MCF 10A (cell line): ENCODE measurements around the gene RORB. TPM values are rescaled to one million over a fixed set of nuclear protein-coding genes. Genes with fewer than 3 reads are reported as not detected.

Experiments used
- BruUV-seq: library from RNA; stranded (reverse); fragments of 400-500 nt; replicated peaks from 2 replicates; lab custom pipeline; 2021; lab: Mats Ljungman, UMichigan
- CTCF ChIA-PET: fragments of 300-600 bp; sonication (Branson Sonifier 250); formaldehyde crosslinking; extraction: SDS; loops from one replicate; lab custom pipeline; 2021; ENCODE audit warnings: antibody characterized with exemption, inconsistent platforms; lab: Yijun Ruan, JAX
- POLR2A ChIA-PET: fragments of 300-600, 350-650 bp; sonication (Branson Sonifier 250); formaldehyde crosslinking; extraction: SDS; loops from one replicate; lab custom pipeline; 2020; ENCODE audit warnings: antibody characterized with exemption, inconsistent platforms; lab: Yijun Ruan, JAX
- DNase-seq: peaks from one replicate; pipeline ENCODE4 v3.0.0-alpha.2; 2018; ENCODE audit not compliant: unreplicated experiment
- H3K27ac Mint-ChIP-seq: one replicate; pipeline ENCODE4 v1.8.0; 2022; ENCODE audit warnings: mild to moderate bottlenecking, low read depth, mixed read lengths; ENCODE audit not compliant: unreplicated experiment
- H3K27me3 Mint-ChIP-seq: one replicate; pipeline ENCODE4 v1.8.0; 2022; ENCODE audit warnings: mixed read lengths; ENCODE audit not compliant: insufficient read depth, unreplicated experiment
- H3K36me3 Mint-ChIP-seq: one replicate; pipeline ENCODE4 v1.8.0; 2022; ENCODE audit warnings: mild to moderate bottlenecking, moderate library complexity, mixed read lengths; ENCODE audit not compliant: insufficient read depth, unreplicated experiment
- H3K4me1 Mint-ChIP-seq: one replicate; pipeline ENCODE4 v1.8.0; 2022; ENCODE audit warnings: mixed read lengths; ENCODE audit not compliant: insufficient read depth, unreplicated experiment
- H3K4me3 Mint-ChIP-seq: one replicate; pipeline ENCODE4 v1.8.0; 2022; ENCODE audit warnings: mild to moderate bottlenecking, moderate library complexity, mixed read lengths; ENCODE audit not compliant: unreplicated experiment
- H3K9me3 Mint-ChIP-seq: one replicate; pipeline ENCODE4 v1.8.0; 2022; ENCODE audit warnings: mixed read lengths; ENCODE audit not compliant: unreplicated experiment
- intact Hi-C: fragments of 100-400 bp; cut with micrococcal nuclease; formaldehyde crosslinking; loops from 2 replicates; pipeline ENCODE4 v1.14.1; 2022
- total RNA-seq: library from RNA; stranded (reverse); gene quantifications from 2 replicates; pipeline ENCODE4 v1.2.3, GENCODE V29; 2022
- TF ChIP-seq, protein P1 (sequence below): fragments of 200-600 bp; IDR thresholded peaks from one replicate; pipeline ENCODE4 v1.8.0; 2022; ENCODE audit warnings: antibody characterized with exemption, mild to moderate bottlenecking; ENCODE audit not compliant: unreplicated experiment

The RORB gene
- total RNA-seq, 1 experiment from 2014 or later = not detected

DNA sequence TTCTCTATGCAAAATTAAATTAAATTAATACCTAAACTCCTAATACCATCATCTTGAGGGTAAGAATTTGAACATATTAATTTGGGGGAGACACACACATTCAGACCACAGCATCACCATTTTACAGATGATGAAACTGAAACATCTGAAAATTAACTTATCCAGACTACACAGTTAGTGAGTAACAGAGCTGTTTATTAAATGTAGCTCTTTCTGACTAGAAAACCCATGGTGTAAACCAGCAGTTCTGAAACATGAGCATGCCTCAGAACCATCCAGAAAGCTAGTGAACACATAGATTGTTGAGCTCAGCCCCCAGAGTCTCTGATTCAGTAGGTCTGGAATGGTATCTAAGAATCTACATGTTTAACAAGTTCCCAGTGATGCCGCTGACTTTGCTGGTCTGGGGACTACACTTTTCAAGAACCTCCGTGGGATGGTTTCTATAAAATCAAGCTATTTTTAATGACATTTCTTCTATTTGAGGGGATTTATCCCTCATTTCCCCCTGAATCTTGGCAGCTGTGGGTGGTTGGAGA is 113.5 kb downstream of the RORB start:
- CTCF ChIA-PET = no interaction called here
- Mint-ChIP-seq H3K4me1 (no peaks in the 10 kb centered on the region), H3K4me3 (no peak overlapping the region), H3K27me3 (peaks cover 64% of the 10 kb centered on the region), H3K27ac (no peak overlapping the region), H3K9me3 (no peaks in the 10 kb centered on the region), H3K36me3 (no peaks in the 10 kb centered on the region)
- DNase-seq = no peak
- BruUV-seq = no TSS peak
- TF ChIP-seq, protein P1, sequence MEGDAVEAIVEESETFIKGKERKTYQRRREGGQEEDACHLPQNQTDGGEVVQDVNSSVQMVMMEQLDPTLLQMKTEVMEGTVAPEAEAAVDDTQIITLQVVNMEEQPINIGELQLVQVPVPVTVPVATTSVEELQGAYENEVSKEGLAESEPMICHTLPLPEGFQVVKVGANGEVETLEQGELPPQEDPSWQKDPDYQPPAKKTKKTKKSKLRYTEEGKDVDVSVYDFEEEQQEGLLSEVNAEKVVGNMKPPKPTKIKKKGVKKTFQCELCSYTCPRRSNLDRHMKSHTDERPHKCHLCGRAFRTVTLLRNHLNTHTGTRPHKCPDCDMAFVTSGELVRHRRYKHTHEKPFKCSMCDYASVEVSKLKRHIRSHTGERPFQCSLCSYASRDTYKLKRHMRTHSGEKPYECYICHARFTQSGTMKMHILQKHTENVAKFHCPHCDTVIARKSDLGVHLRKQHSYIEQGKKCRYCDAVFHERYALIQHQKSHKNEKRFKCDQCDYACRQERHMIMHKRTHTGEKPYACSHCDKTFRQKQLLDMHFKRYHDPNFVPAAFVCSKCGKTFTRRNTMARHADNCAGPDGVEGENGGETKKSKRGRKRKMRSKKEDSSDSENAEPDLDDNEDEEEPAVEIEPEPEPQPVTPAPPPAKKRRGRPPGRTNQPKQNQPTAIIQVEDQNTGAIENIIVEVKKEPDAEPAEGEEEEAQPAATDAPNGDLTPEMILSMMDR = no peak
- POLR2A ChIA-PET = interaction anchor here (0.7 kb wide), 1 partner anchor 19 kb away, joined by 3 read pairs; no protein-coding TSS in a partner anchor
- intact Hi-C loops = no loop called here

- Mint-ChIP-seq H3K36me3 (no peaks in the 10 kb centered on the region), H3K27ac (no peak overlapping the region), H3K27me3 (peaks cover 81% of the 10 kb centered on the region), H3K4me1 (no peaks in the 10 kb centered on the region), H3K4me3 (no peak overlapping the region), H3K9me3 (no peaks in the 10 kb centered on the region)
- intact Hi-C loops = no loop called here
- DNase-seq = no peak
- no TSS peak for BruUV-seq
- TF ChIP-seq, protein P1 = no peak
- ChIA-PET POLR2A (no interaction called here), CTCF (no interaction called here)
Observed at GRCh38 chr9:74630228-74630627, 133.1 kb downstream of the RORB start.

GRCh38 chr9:74639112-74639511 is 142.0 kb downstream of the RORB start:
- H3K27ac Mint-ChIP-seq = no peak overlapping the region
- no peak for DNase-seq
- CTCF ChIA-PET = interaction anchor here (0.5 to 1.0 kb wide), 3 partner anchors 9 to 64 kb away, joined by 3 to 5 read pairs (median 4); no protein-coding TSS in a partner anchor
- BruUV-seq = no TSS peak
- H3K4me1 Mint-ChIP-seq = no peaks in the 10 kb centered on the region
- intact Hi-C loops = no loop called here
- no peaks in the 10 kb centered on the region for H3K36me3 Mint-ChIP-seq
- H3K4me3 Mint-ChIP-seq = no peak overlapping the region
- POLR2A ChIA-PET = interaction anchor here (0.6 kb wide), 1 partner anchor 62 kb away, joined by 5 read pairs; no protein-coding TSS in a partner anchor
- H3K27me3 Mint-ChIP-seq = peaks cover 97% of the 10 kb centered on the region
- H3K9me3 Mint-ChIP-seq = no peaks in the 10 kb centered on the region
- TF ChIP-seq, protein P1 = no peak

DNA sequence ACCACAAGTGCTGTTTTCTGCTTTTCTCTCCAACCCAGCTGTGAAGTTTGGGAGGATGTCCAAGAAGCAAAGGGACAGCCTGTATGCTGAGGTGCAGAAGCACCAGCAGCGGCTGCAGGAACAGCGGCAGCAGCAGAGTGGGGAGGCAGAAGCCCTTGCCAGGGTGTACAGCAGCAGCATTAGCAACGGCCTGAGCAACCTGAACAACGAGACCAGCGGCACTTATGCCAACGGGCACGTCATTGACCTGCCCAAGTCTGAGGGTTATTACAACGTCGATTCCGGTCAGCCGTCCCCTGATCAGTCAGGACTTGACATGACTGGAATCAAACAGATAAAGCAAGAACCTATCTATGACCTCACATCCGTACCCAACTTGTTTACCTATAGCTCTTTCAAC is 145.2 kb downstream of the RORB start:
- H3K27me3 Mint-ChIP-seq = peaks cover 83% of the 10 kb centered on the region
- no peaks in the 10 kb centered on the region for H3K4me1 Mint-ChIP-seq
- H3K4me3 Mint-ChIP-seq = no peak overlapping the region
- POLR2A ChIA-PET = no interaction called here
- DNase-seq = no peak
- intact Hi-C loops = no loop called here
- H3K27ac Mint-ChIP-seq = no peak overlapping the region
- H3K9me3 Mint-ChIP-seq = no peaks in the 10 kb centered on the region
- CTCF ChIA-PET = interaction anchor here (1.9 to 2.1 kb wide), 3 partner anchors 13 to 1441 kb away, joined by 5 to 12 read pairs (median 6); no protein-coding TSS in a partner anchor
- TF ChIP-seq, protein P1 = no peak
- H3K36me3 Mint-ChIP-seq = no peaks in the 10 kb centered on the region
- BruUV-seq = no TSS peak
